Fibroblast of mammary gland (primary cell): Measurements from ENCODE around the gene PSEN2.
"Not testable (repeated sequence)": the region's sequence is repeated elsewhere in the genome, so short reads cannot be mapped to it uniquely, and the experiment has no call there.

Experiments used
- DNase-seq: peaks from one replicate; pipeline ENCODE4 v3.0.0-alpha.2; 2010; ENCODE audit warnings: low read depth
- H3K4me3 ChIP-seq: 2 replicates; pipeline ENCODE4 v1.5.1; 2011; ENCODE audit warnings: low read depth, mild to moderate bottlenecking, low read length, moderate library complexity; ENCODE audit not compliant: control insufficient read depth
- TF ChIP-seq, protein P1 (sequence below): conservative IDR thresholded peaks from 2 replicates; pipeline ENCODE4 v1.5.1; 2011; ENCODE audit warnings: low read depth, low read length, inconsistent platforms; ENCODE audit not compliant: control insufficient read depth, insufficient read depth

PSEN2 gene

GRCh38 chr1:226838456-226838855, 32.0 kb upstream of the PSEN2 start:
- no peak for DNase-seq
- no peak overlapping the region for H3K4me3 ChIP-seq
- TF ChIP-seq, protein P1, sequence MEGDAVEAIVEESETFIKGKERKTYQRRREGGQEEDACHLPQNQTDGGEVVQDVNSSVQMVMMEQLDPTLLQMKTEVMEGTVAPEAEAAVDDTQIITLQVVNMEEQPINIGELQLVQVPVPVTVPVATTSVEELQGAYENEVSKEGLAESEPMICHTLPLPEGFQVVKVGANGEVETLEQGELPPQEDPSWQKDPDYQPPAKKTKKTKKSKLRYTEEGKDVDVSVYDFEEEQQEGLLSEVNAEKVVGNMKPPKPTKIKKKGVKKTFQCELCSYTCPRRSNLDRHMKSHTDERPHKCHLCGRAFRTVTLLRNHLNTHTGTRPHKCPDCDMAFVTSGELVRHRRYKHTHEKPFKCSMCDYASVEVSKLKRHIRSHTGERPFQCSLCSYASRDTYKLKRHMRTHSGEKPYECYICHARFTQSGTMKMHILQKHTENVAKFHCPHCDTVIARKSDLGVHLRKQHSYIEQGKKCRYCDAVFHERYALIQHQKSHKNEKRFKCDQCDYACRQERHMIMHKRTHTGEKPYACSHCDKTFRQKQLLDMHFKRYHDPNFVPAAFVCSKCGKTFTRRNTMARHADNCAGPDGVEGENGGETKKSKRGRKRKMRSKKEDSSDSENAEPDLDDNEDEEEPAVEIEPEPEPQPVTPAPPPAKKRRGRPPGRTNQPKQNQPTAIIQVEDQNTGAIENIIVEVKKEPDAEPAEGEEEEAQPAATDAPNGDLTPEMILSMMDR = no peak

GRCh38 chr1:226845624-226846023, 24.8 kb upstream of the PSEN2 start:
- H3K4me3 ChIP-seq = no peak overlapping the region
- no peak for DNase-seq
- TF ChIP-seq, protein P1 = no peak

GRCh38 chr1:226846786-226847185, 23.6 kb upstream of the PSEN2 start:
- H3K4me3 ChIP-seq = no peak overlapping the region
- TF ChIP-seq, protein P1 = no peak
- no peak for DNase-seq

- H3K4me3 ChIP-seq, DNase-seq: not testable (repeated sequence)
These were observed 15.9 kb upstream of the PSEN2 start for GRCh38 chr1:226854548-226854947.

DNA sequence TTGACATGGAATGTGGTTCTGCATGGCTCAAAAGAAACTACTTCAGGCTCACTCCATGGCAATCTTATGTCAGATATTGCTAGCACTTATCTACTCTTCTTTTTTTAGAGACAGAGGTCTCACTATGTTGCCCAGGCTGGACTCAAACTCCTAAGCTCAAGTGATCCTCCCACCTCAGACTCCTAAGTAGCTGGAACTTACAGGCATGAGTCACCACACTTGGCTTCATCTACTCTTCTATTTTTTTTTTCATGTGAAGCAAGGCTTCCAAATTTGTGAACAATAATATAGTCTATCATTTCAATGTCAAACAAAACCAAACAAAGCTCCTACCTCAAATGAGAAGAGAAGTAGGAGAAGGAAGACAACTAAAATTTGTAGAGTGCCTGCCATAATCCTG, 7.5 kb upstream of the PSEN2 start:
- TF ChIP-seq, protein P1 = no peak
- DNase-seq = peak; percentile 85
- no peak overlapping the region for H3K4me3 ChIP-seq

DNA sequence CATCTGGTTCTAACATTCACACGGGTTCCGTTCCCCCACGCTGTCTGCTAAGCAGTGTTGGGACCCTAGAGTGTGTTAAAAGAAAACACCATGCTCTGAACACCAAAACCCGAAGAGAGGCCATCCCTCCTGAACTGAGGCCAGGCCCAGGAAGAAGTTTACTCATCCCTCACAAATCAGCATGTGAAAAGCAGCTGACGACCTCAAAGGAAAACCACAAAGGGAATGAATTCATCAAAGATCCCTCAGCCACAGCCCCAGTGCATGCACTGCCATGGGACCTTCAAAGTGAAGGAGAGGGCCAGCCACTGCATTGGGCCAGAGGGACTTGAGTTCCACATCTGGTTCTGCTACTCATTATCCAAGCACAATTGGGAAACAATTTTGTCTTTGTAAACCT, 7.0 kb upstream of the PSEN2 start:
- no peak overlapping the region for H3K4me3 ChIP-seq
- TF ChIP-seq, protein P1 = no peak
- DNase-seq = peak; percentile 93

DNA sequence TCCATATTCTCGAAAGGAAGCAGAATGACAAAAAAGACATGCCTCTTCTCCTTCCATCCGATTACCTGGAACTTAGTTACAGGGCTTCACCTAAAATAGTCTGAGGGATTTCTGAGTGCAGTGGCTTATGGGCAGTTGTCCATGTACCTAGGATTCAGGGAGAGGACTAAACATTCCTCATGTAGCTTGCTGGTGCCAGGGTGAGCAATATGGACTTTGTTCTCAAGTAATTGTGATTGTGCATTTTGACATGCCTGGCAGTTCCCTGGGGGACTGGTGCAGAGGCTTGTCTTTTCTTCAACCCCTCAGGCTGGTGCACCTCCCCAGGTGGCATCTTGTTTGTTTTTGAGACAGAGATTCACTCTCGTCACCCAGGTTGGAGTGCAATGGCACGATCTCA, 6.1 kb upstream of the PSEN2 start:
- no peak for DNase-seq
- TF ChIP-seq, protein P1 = no peak

More for the DNA sequence above, 6.1 kb upstream of the PSEN2 start:
- H3K4me3 ChIP-seq = no peak overlapping the region
